ENCODE results near the gene SIGLEC7.

SIGLEC7 gene

DNA sequence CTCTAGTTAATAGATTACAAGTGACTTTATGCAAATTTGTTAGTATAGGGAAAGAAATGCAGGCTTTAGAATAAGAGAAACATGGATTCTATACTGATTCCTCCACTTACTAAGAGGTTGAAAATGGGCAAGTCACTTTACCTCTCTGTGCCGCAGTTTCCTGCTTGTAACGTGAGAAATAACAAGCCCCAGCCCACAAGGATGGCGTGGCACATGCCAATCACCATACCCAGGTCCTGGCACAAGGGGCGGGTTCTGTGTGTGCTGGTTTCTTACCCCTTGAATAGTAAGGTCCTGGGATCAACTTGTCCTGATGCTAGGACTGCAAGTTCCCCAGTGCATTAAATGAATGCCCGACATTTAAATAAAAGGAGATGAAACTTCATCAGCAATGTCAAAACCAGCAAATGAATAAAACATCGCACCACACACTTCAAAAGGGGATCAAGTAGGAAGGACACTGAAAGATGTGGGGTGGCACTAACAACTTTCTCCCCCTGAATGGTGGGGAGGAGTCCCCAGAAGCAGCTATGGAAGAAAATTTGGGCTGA lies 25.3 kb upstream of the SIGLEC7 start:
- no peaks in the 10 kb centered on the region for H3K9me3 ChIP-seq (ENCODE audit: control extremely low read depth in 1 of 5, control insufficient read depth in 4 of 5, insufficient read depth in 2 of 5, low read depth in 1 of 5, low read length in 4 of 5)
- peaks cover 0 to 3% (median 0%) of the 10 kb centered on the region in 5 experiments for H3K27me3 ChIP-seq (replicated peaks in 2 of 5; ENCODE audit: control insufficient read depth in 4 of 5, insufficient read depth in 5 of 5, low read length in 4 of 5)
- no peaks in the 10 kb centered on the region for H3K36me3 ChIP-seq (ENCODE audit: control insufficient read depth in 4 of 4, insufficient read depth in 4 of 4, low read length in 3 of 4)
- WGBS (ENCODE audit: insufficient coverage), result 78% methylated on average over 4 of the region's 6 CpGs
- ChIA-PET POLR2A (no interaction called here), CTCF (interaction anchor here (1.0 kb wide), 1 partner anchor 40 kb away, joined by 3 read pairs; no protein-coding TSS in a partner anchor)
- DNase-seq, result no peak
- peaks cover 2 to 37% (median 9%) of the 10 kb centered on the region in 4 experiments for H3K4me1 ChIP-seq (ENCODE audit: control extremely low read depth in 1 of 4, control insufficient read depth in 4 of 4, insufficient read depth in 4 of 4, low read length in 3 of 4)
- no peak overlapping the region for H3K27ac ChIP-seq (ENCODE audit: insufficient read depth in 1 of 2, low read depth in 1 of 2, low read length in 2 of 2, poor library complexity in 1 of 2, severe bottlenecking in 2 of 2)
- no peak overlapping the region for H3K4me3 ChIP-seq (ENCODE audit: control insufficient read depth in 1 of 7, extremely low read depth in 1 of 7, insufficient read depth in 4 of 7, low read depth in 2 of 7, low read length in 6 of 7)

- CTCF ChIA-PET, result no interaction called here
- DNase-seq, result no peak
- H3K4me3 ChIP-seq (ENCODE audit: control insufficient read depth in 1 of 7, extremely low read depth in 1 of 7, insufficient read depth in 4 of 7, low read depth in 2 of 7, low read length in 6 of 7), result no peak overlapping the region
- H3K27me3 ChIP-seq (replicated peaks in 2 of 5; ENCODE audit: control insufficient read depth in 4 of 5, insufficient read depth in 5 of 5, low read length in 4 of 5), result no peaks in the 10 kb centered on the region
- no peaks in the 10 kb centered on the region for H3K36me3 ChIP-seq (ENCODE audit: control insufficient read depth in 4 of 4, insufficient read depth in 4 of 4, low read length in 3 of 4)
- H3K27ac ChIP-seq (ENCODE audit: insufficient read depth in 1 of 2, low read depth in 1 of 2, low read length in 2 of 2, poor library complexity in 1 of 2, severe bottlenecking in 2 of 2), result no peak overlapping the region
- 100% methylated on average over 3 of the region's 4 CpGs for WGBS (ENCODE audit: insufficient coverage)
- POLR2A ChIA-PET, result no interaction called here
- no peaks in the 10 kb centered on the region for H3K9me3 ChIP-seq (ENCODE audit: control extremely low read depth in 1 of 5, control insufficient read depth in 4 of 5, insufficient read depth in 2 of 5, low read depth in 1 of 5, low read length in 4 of 5)
- peaks cover 2 to 50% (median 12%) of the 10 kb centered on the region in 4 experiments for H3K4me1 ChIP-seq (ENCODE audit: control extremely low read depth in 1 of 4, control insufficient read depth in 4 of 4, insufficient read depth in 4 of 4, low read length in 3 of 4)
These were observed 23.0 kb upstream of the SIGLEC7 start for GRCh38 chr19:51119101-51119500.

DNA sequence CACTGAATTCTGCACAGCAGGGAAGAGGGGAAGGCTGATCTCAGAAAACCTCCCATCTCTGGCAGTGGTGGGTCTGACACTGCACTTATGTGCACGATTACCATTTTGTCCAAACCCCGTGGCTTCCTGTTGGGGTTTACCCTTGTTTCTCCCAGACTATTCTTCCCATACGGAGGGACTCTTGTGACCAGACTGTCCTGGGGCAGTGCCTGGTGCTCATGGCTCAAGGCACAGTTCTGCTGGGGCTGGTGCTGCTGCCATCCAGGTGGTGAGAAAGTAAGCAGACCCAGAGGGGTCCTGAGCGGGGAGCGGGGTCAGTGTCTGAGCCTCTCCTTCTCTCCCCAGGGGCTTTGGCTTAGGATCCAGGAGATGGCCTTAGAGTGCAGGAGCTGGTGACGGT lies 22.5 kb upstream of the SIGLEC7 start:
- 75% methylated on average over 6 of the region's 6 CpGs for whole genome bisulfite sequencing (ENCODE audit: insufficient coverage)
- H3K27me3 ChIP-seq (replicated peaks in 2 of 5; ENCODE audit: control insufficient read depth in 4 of 5, insufficient read depth in 5 of 5, low read length in 4 of 5), result no peaks in the 10 kb centered on the region
- peaks cover 0 to 54% (median 11%) of the 10 kb centered on the region in 4 experiments for H3K4me1 ChIP-seq (ENCODE audit: control extremely low read depth in 1 of 4, control insufficient read depth in 4 of 4, insufficient read depth in 4 of 4, low read length in 3 of 4)
- H3K4me3 ChIP-seq (ENCODE audit: control insufficient read depth in 1 of 7, extremely low read depth in 1 of 7, insufficient read depth in 4 of 7, low read depth in 2 of 7, low read length in 6 of 7), result no peak overlapping the region
- H3K9me3 ChIP-seq (ENCODE audit: control extremely low read depth in 1 of 5, control insufficient read depth in 4 of 5, insufficient read depth in 2 of 5, low read depth in 1 of 5, low read length in 4 of 5), result no peaks in the 10 kb centered on the region
- ChIA-PET POLR2A (no interaction called here), CTCF (interaction anchor here (1.2 kb wide), 1 partner anchor 14 kb away, joined by 4 read pairs; no protein-coding TSS in a partner anchor)
- no peak overlapping the region for H3K27ac ChIP-seq (ENCODE audit: insufficient read depth in 1 of 2, low read depth in 1 of 2, low read length in 2 of 2, poor library complexity in 1 of 2, severe bottlenecking in 2 of 2)
- no peak for DNase-seq
- H3K36me3 ChIP-seq (ENCODE audit: control insufficient read depth in 4 of 4, insufficient read depth in 4 of 4, low read length in 3 of 4), result no peaks in the 10 kb centered on the region

- H3K4me1 ChIP-seq (ENCODE audit: control extremely low read depth in 1 of 4, control insufficient read depth in 4 of 4, insufficient read depth in 4 of 4, low read length in 3 of 4), result peaks cover 0 to 59% (median 12%) of the 10 kb centered on the region in 4 experiments
- POLR2A ChIA-PET, result no interaction called here
- H3K27ac ChIP-seq (ENCODE audit: insufficient read depth in 1 of 2, low read depth in 1 of 2, low read length in 2 of 2, poor library complexity in 1 of 2, severe bottlenecking in 2 of 2), result no peak overlapping the region
These were observed 21.9 kb upstream of the SIGLEC7 start for GRCh38 chr19:51120160-51120559.

DNA sequence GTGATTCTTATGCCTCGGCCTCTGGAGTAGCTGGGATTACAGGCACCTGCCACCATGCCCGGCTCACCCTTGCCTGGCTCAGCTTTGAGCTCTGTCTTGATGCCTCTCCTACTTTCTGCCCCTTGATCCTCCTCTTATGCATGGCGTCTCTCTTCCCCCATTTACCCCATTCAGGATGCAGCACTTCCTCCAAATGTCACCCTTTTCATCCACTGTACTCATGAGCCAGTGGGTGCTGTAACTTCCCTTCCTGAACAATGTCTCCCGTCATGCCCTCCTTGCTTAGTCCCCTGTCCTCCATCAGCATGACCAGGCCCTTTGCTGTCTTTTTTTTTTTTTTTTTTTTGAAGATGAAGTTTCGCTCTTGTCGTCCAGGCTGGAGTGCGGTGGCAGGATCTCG lies 20.8 kb upstream of the SIGLEC7 start:
- no peak for DNase-seq
- H3K27ac ChIP-seq (ENCODE audit: insufficient read depth in 1 of 2, low read depth in 1 of 2, low read length in 2 of 2, poor library complexity in 1 of 2, severe bottlenecking in 2 of 2), result no peak overlapping the region
- H3K9me3 ChIP-seq (ENCODE audit: control extremely low read depth in 1 of 5, control insufficient read depth in 4 of 5, insufficient read depth in 2 of 5, low read depth in 1 of 5, low read length in 4 of 5), result no peaks in the 10 kb centered on the region
- H3K4me3 ChIP-seq (ENCODE audit: control insufficient read depth in 1 of 7, extremely low read depth in 1 of 7, insufficient read depth in 4 of 7, low read depth in 2 of 7, low read length in 6 of 7), result no peak overlapping the region
- 76% methylated on average over 8 of the region's 8 CpGs for WGBS (ENCODE audit: insufficient coverage)
- ChIA-PET POLR2A (no interaction called here), CTCF (interaction anchor here (0.9 kb wide), 1 partner anchor 9 kb away, joined by 3 read pairs; no protein-coding TSS in a partner anchor)
- no peaks in the 10 kb centered on the region for H3K27me3 ChIP-seq (replicated peaks in 2 of 5; ENCODE audit: control insufficient read depth in 4 of 5, insufficient read depth in 5 of 5, low read length in 4 of 5)
- no peaks in the 10 kb centered on the region for H3K36me3 ChIP-seq (ENCODE audit: control insufficient read depth in 4 of 4, insufficient read depth in 4 of 4, low read length in 3 of 4)
- peaks cover 0 to 70% (median 12%) of the 10 kb centered on the region in 4 experiments for H3K4me1 ChIP-seq (ENCODE audit: control extremely low read depth in 1 of 4, control insufficient read depth in 4 of 4, insufficient read depth in 4 of 4, low read length in 3 of 4)

More at GRCh38 chr19:51120160-51120559, 21.9 kb upstream of the SIGLEC7 start:
- CTCF ChIA-PET, result interaction anchor here (1.0 to 1.2 kb wide), 2 partner anchors 14 to 19 kb away, joined by 3 to 4 read pairs; no protein-coding TSS in a partner anchor
- 91% methylated on average over 6 of the region's 6 CpGs for WGBS (ENCODE audit: insufficient coverage)
- Histone ChIP-seq H3K4me3 (ENCODE audit: control insufficient read depth in 1 of 7, extremely low read depth in 1 of 7, insufficient read depth in 4 of 7, low read depth in 2 of 7, low read length in 6 of 7) (no peak overlapping the region), H3K27me3 (replicated peaks in 2 of 5; ENCODE audit: control insufficient read depth in 4 of 5, insufficient read depth in 5 of 5, low read length in 4 of 5) (no peaks in the 10 kb centered on the region), H3K9me3 (ENCODE audit: control extremely low read depth in 1 of 5, control insufficient read depth in 4 of 5, insufficient read depth in 2 of 5, low read depth in 1 of 5, low read length in 4 of 5) (no peaks in the 10 kb centered on the region), H3K36me3 (ENCODE audit: control insufficient read depth in 4 of 4, insufficient read depth in 4 of 4, low read length in 3 of 4) (no peaks in the 10 kb centered on the region)
- no peak for DNase-seq

DNA sequence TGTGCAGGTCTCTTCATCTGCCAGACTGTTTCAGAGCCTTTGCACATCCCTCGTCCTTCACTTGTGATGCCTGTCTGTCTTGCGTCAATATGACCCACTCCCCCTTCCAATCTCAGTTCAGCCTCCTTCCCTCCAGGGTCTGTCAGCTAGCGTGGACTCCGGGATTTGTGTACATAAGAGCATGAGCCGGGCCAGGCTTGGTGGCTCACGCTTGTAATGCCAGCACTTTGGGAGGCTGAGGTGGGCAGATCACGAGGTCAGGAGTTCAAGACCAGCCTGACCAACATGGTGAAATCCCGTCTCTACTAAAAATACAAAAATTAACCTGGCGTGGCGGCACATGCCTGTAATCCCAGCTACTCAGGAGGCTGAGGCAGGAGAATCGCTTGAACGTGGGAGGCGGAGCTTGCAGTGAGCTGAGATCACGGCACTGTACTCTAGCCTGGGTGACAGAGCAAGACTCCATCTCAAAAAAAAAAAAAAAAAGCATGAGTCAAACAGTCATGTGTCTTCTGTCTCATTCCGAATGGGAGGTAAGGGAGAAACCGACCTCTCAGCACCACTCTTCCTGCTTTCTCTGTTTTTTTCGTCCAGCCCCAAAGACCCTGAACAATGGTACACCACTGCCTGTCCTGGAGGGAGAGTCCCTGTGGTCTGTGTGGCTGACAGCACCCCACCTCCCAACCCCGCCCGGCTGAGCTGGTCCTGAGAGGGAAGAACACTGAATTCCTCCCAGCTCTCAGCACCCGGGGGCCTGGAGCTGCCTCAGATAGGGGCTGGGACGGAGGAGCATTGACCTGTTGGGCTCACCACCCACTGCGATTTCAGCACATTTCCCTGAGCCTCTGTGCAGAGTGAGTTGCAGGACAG lies 19.8 kb upstream of the SIGLEC7 start:
- H3K4me1 ChIP-seq (ENCODE audit: control extremely low read depth in 1 of 4, control insufficient read depth in 4 of 4, insufficient read depth in 4 of 4, low read length in 3 of 4), result peaks cover 0 to 81% (median 18%) of the 10 kb centered on the region in 4 experiments
- H3K4me3 ChIP-seq (ENCODE audit: control insufficient read depth in 1 of 7, extremely low read depth in 1 of 7, insufficient read depth in 4 of 7, low read depth in 2 of 7, low read length in 6 of 7), result no peak overlapping the region
- no peak overlapping the region for H3K27ac ChIP-seq (ENCODE audit: insufficient read depth in 1 of 2, low read depth in 1 of 2, low read length in 2 of 2, poor library complexity in 1 of 2, severe bottlenecking in 2 of 2)
- no peak for DNase-seq
- no peaks in the 10 kb centered on the region for H3K27me3 ChIP-seq (replicated peaks in 2 of 5; ENCODE audit: control insufficient read depth in 4 of 5, insufficient read depth in 5 of 5, low read length in 4 of 5)
- H3K36me3 ChIP-seq (ENCODE audit: control insufficient read depth in 4 of 4, insufficient read depth in 4 of 4, low read length in 3 of 4), result no peaks in the 10 kb centered on the region
- no peaks in the 10 kb centered on the region for H3K9me3 ChIP-seq (ENCODE audit: control extremely low read depth in 1 of 5, control insufficient read depth in 4 of 5, insufficient read depth in 2 of 5, low read depth in 1 of 5, low read length in 4 of 5)
- ChIA-PET CTCF (interaction anchor here (0.8 to 1.0 kb wide), 2 partner anchors 10 to 34 kb away, joined by 3 read pairs; no protein-coding TSS in a partner anchor), POLR2A (interaction anchor here (0.6 kb wide), 1 partner anchor 388 kb away, joined by 4 read pairs; no protein-coding TSS in a partner anchor)
- 94% methylated on average over 22 of the region's 22 CpGs for WGBS (ENCODE audit: insufficient coverage)

GRCh38 chr19:51123381-51123800 lies 18.7 kb upstream of the SIGLEC7 start:
- no peaks in the 10 kb centered on the region for H3K9me3 ChIP-seq (ENCODE audit: control extremely low read depth in 1 of 5, control insufficient read depth in 4 of 5, insufficient read depth in 2 of 5, low read depth in 1 of 5, low read length in 4 of 5)
- no peaks in the 10 kb centered on the region for H3K27me3 ChIP-seq (replicated peaks in 2 of 5; ENCODE audit: control insufficient read depth in 4 of 5, insufficient read depth in 5 of 5, low read length in 4 of 5)
- no peak overlapping the region for H3K27ac ChIP-seq (ENCODE audit: insufficient read depth in 1 of 2, low read depth in 1 of 2, low read length in 2 of 2, poor library complexity in 1 of 2, severe bottlenecking in 2 of 2)
- DNase-seq, result peak in 2 of 3 donors; percentile 60 to 71
- CTCF ChIA-PET, result interaction anchor here (1.2 kb wide), 1 partner anchor 11 kb away, joined by 3 read pairs; no protein-coding TSS in a partner anchor
- WGBS (ENCODE audit: insufficient coverage), result 43% methylated on average over 4 of the region's 6 CpGs
- peaks cover 7 to 92% (median 28%) of the 10 kb centered on the region in 4 experiments for H3K4me1 ChIP-seq (ENCODE audit: control extremely low read depth in 1 of 4, control insufficient read depth in 4 of 4, insufficient read depth in 4 of 4, low read length in 3 of 4)
- POLR2A ChIA-PET, result no interaction called here
- H3K4me3 ChIP-seq (ENCODE audit: control insufficient read depth in 1 of 7, extremely low read depth in 1 of 7, insufficient read depth in 4 of 7, low read depth in 2 of 7, low read length in 6 of 7), result peak overlapping the region in 1 of 7 experiments; percentile 24
- no peaks in the 10 kb centered on the region for H3K36me3 ChIP-seq (ENCODE audit: control insufficient read depth in 4 of 4, insufficient read depth in 4 of 4, low read length in 3 of 4)
